GM12892 (cell line): ENCODE results near the gene NTSR1.

Experiments used
- POLR2A ChIP-seq: IDR thresholded peaks from 2 replicates; pipeline ENCODE4 v1.6.1; 2011; ENCODE audit warnings: low read depth, low read length, control low read depth
- POLR2AphosphoS5 ChIP-seq: IDR thresholded peaks from 2 replicates; pipeline ENCODE4 v1.6.1; 2011; ENCODE audit warnings: low read depth, low read length, control low read depth
- TAF1 ChIP-seq: IDR thresholded peaks from 2 replicates; pipeline ENCODE4 v1.6.1; 2011; ENCODE audit warnings: low read depth, mild to moderate bottlenecking, control low read depth, low read length, borderline replicate concordance

DNA sequence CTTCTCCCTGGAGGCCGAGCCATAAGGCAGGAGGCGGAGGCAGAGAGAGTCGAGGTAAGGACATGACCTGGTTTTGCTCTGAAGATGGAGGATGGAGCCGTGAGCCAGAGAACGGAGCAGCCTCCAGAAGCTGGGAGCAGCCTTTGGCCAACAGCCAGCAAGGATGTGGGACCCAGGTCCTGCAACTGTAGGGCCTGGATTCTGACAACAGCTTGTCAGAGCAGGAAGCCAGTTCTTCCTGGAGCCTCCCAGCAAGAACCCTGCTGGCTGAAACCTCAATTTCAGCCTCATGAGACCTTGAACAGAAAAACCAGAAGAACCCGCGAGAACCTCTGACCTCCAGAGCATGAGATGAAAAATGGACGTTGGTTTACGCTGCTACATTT, 74.2 kb downstream of the NTSR1 start:
- no peak for TF ChIP-seq POLR2A
- no peak for TF ChIP-seq TAF1
- no peak for TF ChIP-seq POLR2AphosphoS5
